GM23338 (cell line): ENCODE results near the gene SPTLC2. TPM values are rescaled to one million over a fixed set of nuclear protein-coding genes. Genes with fewer than 3 reads are reported as not detected.

ENCODE experiments used
- ATAC-seq: fragments of 200-7000 bp; cut with Tn5 transposase; 3 replicates; pipeline ENCODE4 v1.9.1; 2020
- DNase-seq: peaks from one replicate; pipeline ENCODE4 v3.0.0-alpha.2; 2015; ENCODE audit warnings: low spot score
- H2AFZ ChIP-seq: fragments of 200-600 bp; sonication (generic); 2 replicates; pipeline ENCODE4 v1.8.0; 2016; ENCODE audit warnings: antibody characterized with exemption, mild to moderate bottlenecking, moderate library complexity
- H3F3A ChIP-seq: fragments of 200-600 bp; sonication (generic); replicated peaks from 2 replicates; pipeline ENCODE4 v1.8.0; 2017; ENCODE audit warnings: antibody characterized with exemption, mixed run types, low read depth
- H3K27ac ChIP-seq: fragments of 200-600 bp; sonication (generic); 2 replicates; pipeline ENCODE4 v1.6.1; 2016; ENCODE audit warnings: low read depth
- H3K27me3 ChIP-seq: fragments of 200-600 bp; sonication (generic); 2 replicates; pipeline ENCODE4 v1.8.0; 2016; ENCODE audit warnings: mild to moderate bottlenecking, mixed run types, moderate library complexity; ENCODE audit not compliant: insufficient read depth
- H3K36me3 ChIP-seq: fragments of 200-600 bp; sonication (generic); 2 replicates; pipeline ENCODE4 v1.8.0; 2016; ENCODE audit warnings: mild to moderate bottlenecking; ENCODE audit not compliant: insufficient read depth
- H3K4me1 ChIP-seq: fragments of 200-600 bp; sonication (generic); 2 replicates; pipeline ENCODE4 v1.8.0; 2016; ENCODE audit warnings: mild to moderate bottlenecking, moderate library complexity; ENCODE audit not compliant: insufficient read depth
- H3K4me2 ChIP-seq: fragments of 200-600 bp; sonication (generic); 2 replicates; pipeline ENCODE4 v1.7.1; 2017; ENCODE audit warnings: mixed run types
- H3K4me3 ChIP-seq: fragments of 200-600 bp; sonication (generic); 2 replicates; pipeline ENCODE4 v1.6.1; 2016; ENCODE audit warnings: mixed run types
- H3K79me2 ChIP-seq: fragments of 200-600 bp; sonication (generic); replicated peaks from 2 replicates; pipeline ENCODE4 v1.8.0; 2017; ENCODE audit warnings: mild to moderate bottlenecking; ENCODE audit not compliant: insufficient read depth
- H3K9me2 ChIP-seq: fragments of 200-600 bp; sonication (generic); 2 replicates; pipeline ENCODE4 v1.8.0; 2017; ENCODE audit not compliant: insufficient read depth
- H4K20me1 ChIP-seq: fragments of 200-600 bp; sonication (generic); replicated peaks from 2 replicates; pipeline ENCODE4 v1.8.0; 2017; ENCODE audit warnings: mild to moderate bottlenecking; ENCODE audit not compliant: insufficient read depth
- H3K27ac Mint-ChIP-seq: 2 replicates; pipeline ENCODE4 v1.8.0; 2020; ENCODE audit warnings: inconsistent platforms, mild to moderate bottlenecking, moderate library complexity, mixed read lengths
- H3K27me3 Mint-ChIP-seq: 3 replicates; pipeline ENCODE4 v1.8.0; 2022; ENCODE audit warnings: low read depth, mild to moderate bottlenecking, moderate library complexity, mixed read lengths, inconsistent platforms; ENCODE audit not compliant: insufficient read depth, poor library complexity
- H3K36me3 Mint-ChIP-seq: 3 replicates; pipeline ENCODE4 v1.8.0; 2021; ENCODE audit warnings: low read depth, mild to moderate bottlenecking, inconsistent platforms, moderate library complexity, mixed read lengths
- H3K4me1 Mint-ChIP-seq: 3 replicates; pipeline ENCODE4 v1.8.0; 2020; ENCODE audit warnings: mild to moderate bottlenecking, inconsistent platforms, mixed read lengths
- H3K4me3 Mint-ChIP-seq: 3 replicates; pipeline ENCODE4 v1.8.0; 2021; ENCODE audit warnings: moderate library complexity, mild to moderate bottlenecking, inconsistent platforms, mixed read lengths
- H3K9me3 Mint-ChIP-seq: 3 replicates; pipeline ENCODE4 v1.8.0; 2020; ENCODE audit warnings: moderate library complexity, mild to moderate bottlenecking, inconsistent platforms, mixed read lengths
- CREB1 ChIP-seq: fragments of 250-450 bp; sonication (Bioruptor Pico); IDR thresholded peaks from 2 replicates; pipeline ENCODE4 v1.5.0; 2020; ENCODE audit warnings: low read depth, mild to moderate bottlenecking, moderate library complexity
- EZH2 ChIP-seq: fragments of 200-600 bp; sonication (generic); IDR thresholded peaks from one replicate; pipeline ENCODE4 v1.8.0; 2017; ENCODE audit warnings: antibody characterized with exemption, mild to moderate bottlenecking, low read depth; ENCODE audit not compliant: unreplicated experiment
- EZH2phosphoT487 ChIP-seq: fragments of 200-600 bp; sonication (generic); IDR thresholded peaks from one replicate; pipeline ENCODE4 v1.8.1; 2018; ENCODE audit warnings: antibody characterized with exemption; ENCODE audit not compliant: unreplicated experiment
- JUNB ChIP-seq: IDR thresholded peaks from one replicate; pipeline ENCODE4 v1.6.1; 2016; ENCODE audit warnings: antibody characterized with exemption; ENCODE audit not compliant: unreplicated experiment
- NANOG ChIP-seq: IDR thresholded peaks from 2 replicates; pipeline ENCODE4 v1.6.1; 2016; ENCODE audit warnings: antibody characterized with exemption, borderline replicate concordance
- POLR2AphosphoS5 ChIP-seq: IDR thresholded peaks from 2 replicates; pipeline ENCODE4 v1.6.1; 2016; ENCODE audit warnings: antibody characterized with exemption, low read depth
- STAT1 ChIP-seq: IDR thresholded peaks from one replicate; pipeline ENCODE4 v1.6.1; 2016; ENCODE audit warnings: antibody characterized with exemption; ENCODE audit not compliant: unreplicated experiment
- ZNF114 ChIP-seq: fragments of 250-450 bp; sonication (Bioruptor Pico); IDR thresholded peaks from 2 replicates; pipeline ENCODE4 v1.5.0; 2020; ENCODE audit warnings: mild to moderate bottlenecking, moderate library complexity
- ZNF331 ChIP-seq: fragments of 250-450 bp; sonication (Bioruptor Pico); IDR thresholded peaks from 2 replicates; pipeline ENCODE4 v1.5.0; 2020; ENCODE audit warnings: low read depth, mild to moderate bottlenecking, moderate library complexity
- polyA plus RNA-seq: library from polyadenylated mRNA; unstranded; fragments of >200 nt; fragmentation: Nextera tagmentation; extraction: Ambion mirVana; gene quantifications from 2 replicates; pipeline ENCODE4 v1.2.1, GENCODE V29; 2016
- total RNA-seq: library from RNA; depleted of rRNA; stranded (reverse); fragments of >200 nt; shearing (Covaris generic); gene quantifications from 2 replicates; pipeline ENCODE4 v1.2.3, GENCODE V29; 2014
- TF ChIP-seq, protein P1 (sequence below): fragments of 250-450 bp; sonication (Bioruptor Pico); IDR thresholded peaks from 2 replicates; pipeline ENCODE4 v1.5.0; 2020; ENCODE audit warnings: mild to moderate bottlenecking, moderate library complexity
- TF ChIP-seq, protein P2 (sequence below): IDR thresholded peaks from 2 replicates; pipeline ENCODE4 v1.6.1; 2016; ENCODE audit warnings: antibody characterized with exemption
- TF ChIP-seq, protein P3 (sequence below), 2 experiments: fragments of 200-600 bp in 1 of 2; sonication (generic) in 1 of 2; conservative IDR thresholded peaks; 2 replicates each; pipeline versions ENCODE4 v1.5.1 to v1.6.1; 2016 to 2017; ENCODE audit warnings: antibody characterized with exemption in 2 of 2, low read depth in 2 of 2, mild to moderate bottlenecking in 2 of 2, moderate library complexity in 1 of 2
- TF ChIP-seq, protein P4 (sequence below): IDR thresholded peaks from one replicate; pipeline ENCODE4 v1.6.1; 2018; ENCODE audit warnings: antibody characterized with exemption; ENCODE audit not compliant: unreplicated experiment

Gene SPTLC2
- total and polyA plus RNA-seq, 2 experiments from 2014 or later, result 22.3 to 38.9 TPM

DNA sequence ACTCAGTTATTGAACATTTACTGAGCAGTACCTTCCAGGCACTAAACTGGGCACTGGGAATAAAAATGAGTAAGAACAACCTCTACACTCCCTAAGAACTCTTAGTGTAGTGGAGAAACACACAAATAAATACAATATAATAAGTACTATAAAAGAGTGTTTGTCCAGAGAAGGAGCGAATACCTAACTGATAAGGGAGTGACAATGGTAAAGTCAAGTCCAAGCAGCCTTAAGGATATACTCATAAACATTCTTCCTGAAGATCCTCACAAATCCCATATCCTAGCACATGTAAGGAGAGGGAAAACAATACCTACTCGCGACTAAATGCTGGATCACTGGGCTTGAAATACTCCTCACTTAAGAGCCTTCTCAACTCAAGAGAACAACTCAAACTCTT lies 32.8 kb downstream of the SPTLC2 start:
- H3K36me3 Mint-ChIP-seq, result no peaks in the 10 kb centered on the region
- no peaks in the 10 kb centered on the region for H3K9me3 Mint-ChIP-seq
- peaks cover 87% of the 10 kb centered on the region for H3K79me2 ChIP-seq

More for the DNA sequence above, 32.8 kb downstream of the SPTLC2 start:
- Histone ChIP-seq H3K27me3 (no peaks in the 10 kb centered on the region), H3F3A (no peaks in the 10 kb centered on the region), H3K4me3 (no peak overlapping the region), H4K20me1 (peaks cover 29% of the 10 kb centered on the region), H3K36me3 (no peaks in the 10 kb centered on the region), H2AFZ (no peak overlapping the region), H3K4me2 (no peak overlapping the region), H3K4me1 (no peaks in the 10 kb centered on the region; the same call in 1 of the 2 replicates), H3K9me2 (no peaks in the 10 kb centered on the region), H3K27ac (no peak overlapping the region)
- DNase-seq (no peak), ATAC-seq (no peak)
- H3K4me1 Mint-ChIP-seq, result no peaks in the 10 kb centered on the region
- no peaks in the 10 kb centered on the region for H3K27me3 Mint-ChIP-seq
- no peak overlapping the region for H3K4me3 Mint-ChIP-seq
- TF ChIP-seq POLR2AphosphoS5, result no peak
- TF ChIP-seq, protein P1, sequence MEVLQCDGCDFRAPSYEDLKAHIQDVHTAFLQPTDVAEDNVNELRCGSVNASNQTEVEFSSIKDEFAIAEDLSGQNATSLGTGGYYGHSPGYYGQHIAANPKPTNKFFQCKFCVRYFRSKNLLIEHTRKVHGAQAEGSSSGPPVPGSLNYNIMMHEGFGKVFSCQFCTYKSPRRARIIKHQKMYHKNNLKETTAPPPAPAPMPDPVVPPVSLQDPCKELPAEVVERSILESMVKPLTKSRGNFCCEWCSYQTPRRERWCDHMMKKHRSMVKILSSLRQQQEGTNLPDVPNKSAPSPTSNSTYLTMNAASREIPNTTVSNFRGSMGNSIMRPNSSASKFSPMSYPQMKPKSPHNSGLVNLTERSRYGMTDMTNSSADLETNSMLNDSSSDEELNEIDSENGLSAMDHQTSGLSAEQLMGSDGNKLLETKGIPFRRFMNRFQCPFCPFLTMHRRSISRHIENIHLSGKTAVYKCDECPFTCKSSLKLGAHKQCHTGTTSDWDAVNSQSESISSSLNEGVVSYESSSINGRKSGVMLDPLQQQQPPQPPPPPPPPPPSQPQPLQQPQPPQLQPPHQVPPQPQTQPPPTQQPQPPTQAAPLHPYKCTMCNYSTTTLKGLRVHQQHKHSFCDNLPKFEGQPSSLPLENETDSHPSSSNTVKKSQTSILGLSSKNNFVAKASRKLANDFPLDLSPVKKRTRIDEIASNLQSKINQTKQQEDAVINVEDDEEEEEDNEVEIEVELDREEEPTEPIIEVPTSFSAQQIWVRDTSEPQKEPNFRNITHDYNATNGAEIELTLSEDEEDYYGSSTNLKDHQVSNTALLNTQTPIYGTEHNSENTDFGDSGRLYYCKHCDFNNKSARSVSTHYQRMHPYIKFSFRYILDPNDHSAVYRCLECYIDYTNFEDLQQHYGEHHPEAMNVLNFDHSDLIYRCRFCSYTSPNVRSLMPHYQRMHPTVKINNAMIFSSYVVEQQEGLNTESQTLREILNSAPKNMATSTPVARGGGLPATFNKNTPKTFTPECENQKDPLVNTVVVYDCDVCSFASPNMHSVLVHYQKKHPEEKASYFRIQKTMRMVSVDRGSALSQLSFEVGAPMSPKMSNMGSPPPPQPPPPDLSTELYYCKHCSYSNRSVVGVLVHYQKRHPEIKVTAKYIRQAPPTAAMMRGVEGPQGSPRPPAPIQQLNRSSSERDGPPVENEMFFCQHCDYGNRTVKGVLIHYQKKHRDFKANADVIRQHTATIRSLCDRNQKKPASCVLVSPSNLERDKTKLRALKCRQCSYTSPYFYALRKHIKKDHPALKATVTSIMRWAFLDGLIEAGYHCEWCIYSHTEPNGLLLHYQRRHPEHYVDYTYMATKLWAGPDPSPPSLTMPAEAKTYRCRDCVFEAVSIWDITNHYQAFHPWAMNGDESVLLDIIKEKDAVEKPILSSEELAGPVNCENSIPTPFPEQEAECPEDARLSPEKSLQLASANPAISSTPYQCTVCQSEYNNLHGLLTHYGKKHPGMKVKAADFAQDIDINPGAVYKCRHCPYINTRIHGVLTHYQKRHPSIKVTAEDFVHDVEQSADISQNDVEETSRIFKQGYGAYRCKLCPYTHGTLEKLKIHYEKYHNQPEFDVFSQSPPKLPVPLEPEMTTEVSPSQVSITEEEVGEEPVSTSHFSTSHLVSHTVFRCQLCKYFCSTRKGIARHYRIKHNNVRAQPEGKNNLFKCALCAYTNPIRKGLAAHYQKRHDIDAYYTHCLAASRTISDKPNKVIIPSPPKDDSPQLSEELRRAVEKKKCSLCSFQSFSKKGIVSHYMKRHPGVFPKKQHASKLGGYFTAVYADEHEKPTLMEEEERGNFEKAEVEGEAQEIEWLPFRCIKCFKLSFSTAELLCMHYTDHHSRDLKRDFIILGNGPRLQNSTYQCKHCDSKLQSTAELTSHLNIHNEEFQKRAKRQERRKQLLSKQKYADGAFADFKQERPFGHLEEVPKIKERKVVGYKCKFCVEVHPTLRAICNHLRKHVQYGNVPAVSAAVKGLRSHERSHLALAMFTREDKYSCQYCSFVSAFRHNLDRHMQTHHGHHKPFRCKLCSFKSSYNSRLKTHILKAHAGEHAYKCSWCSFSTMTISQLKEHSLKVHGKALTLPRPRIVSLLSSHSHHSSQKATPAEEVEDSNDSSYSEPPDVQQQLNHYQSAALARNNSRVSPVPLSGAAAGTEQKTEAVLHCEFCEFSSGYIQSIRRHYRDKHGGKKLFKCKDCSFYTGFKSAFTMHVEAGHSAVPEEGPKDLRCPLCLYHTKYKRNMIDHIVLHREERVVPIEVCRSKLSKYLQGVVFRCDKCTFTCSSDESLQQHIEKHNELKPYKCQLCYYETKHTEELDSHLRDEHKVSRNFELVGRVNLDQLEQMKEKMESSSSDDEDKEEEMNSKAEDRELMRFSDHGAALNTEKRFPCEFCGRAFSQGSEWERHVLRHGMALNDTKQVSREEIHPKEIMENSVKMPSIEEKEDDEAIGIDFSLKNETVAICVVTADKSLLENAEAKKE (CRISPR knock-in tag), result no peak
- TF ChIP-seq NANOG, result no peak
- no peak for TF ChIP-seq CREB1 (CRISPR knock-in tag)
- no peak for TF ChIP-seq ZNF114 (CRISPR knock-in tag)
- TF ChIP-seq EZH2phosphoT487, result no peak
- TF ChIP-seq, protein P2, sequence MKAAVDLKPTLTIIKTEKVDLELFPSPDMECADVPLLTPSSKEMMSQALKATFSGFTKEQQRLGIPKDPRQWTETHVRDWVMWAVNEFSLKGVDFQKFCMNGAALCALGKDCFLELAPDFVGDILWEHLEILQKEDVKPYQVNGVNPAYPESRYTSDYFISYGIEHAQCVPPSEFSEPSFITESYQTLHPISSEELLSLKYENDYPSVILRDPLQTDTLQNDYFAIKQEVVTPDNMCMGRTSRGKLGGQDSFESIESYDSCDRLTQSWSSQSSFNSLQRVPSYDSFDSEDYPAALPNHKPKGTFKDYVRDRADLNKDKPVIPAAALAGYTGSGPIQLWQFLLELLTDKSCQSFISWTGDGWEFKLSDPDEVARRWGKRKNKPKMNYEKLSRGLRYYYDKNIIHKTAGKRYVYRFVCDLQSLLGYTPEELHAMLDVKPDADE, result no peak
- TF ChIP-seq ZNF331 (CRISPR knock-in tag), result no peak
- TF ChIP-seq EZH2, result no peak
- no peak for TF ChIP-seq JUNB
- TF ChIP-seq, protein P3, sequence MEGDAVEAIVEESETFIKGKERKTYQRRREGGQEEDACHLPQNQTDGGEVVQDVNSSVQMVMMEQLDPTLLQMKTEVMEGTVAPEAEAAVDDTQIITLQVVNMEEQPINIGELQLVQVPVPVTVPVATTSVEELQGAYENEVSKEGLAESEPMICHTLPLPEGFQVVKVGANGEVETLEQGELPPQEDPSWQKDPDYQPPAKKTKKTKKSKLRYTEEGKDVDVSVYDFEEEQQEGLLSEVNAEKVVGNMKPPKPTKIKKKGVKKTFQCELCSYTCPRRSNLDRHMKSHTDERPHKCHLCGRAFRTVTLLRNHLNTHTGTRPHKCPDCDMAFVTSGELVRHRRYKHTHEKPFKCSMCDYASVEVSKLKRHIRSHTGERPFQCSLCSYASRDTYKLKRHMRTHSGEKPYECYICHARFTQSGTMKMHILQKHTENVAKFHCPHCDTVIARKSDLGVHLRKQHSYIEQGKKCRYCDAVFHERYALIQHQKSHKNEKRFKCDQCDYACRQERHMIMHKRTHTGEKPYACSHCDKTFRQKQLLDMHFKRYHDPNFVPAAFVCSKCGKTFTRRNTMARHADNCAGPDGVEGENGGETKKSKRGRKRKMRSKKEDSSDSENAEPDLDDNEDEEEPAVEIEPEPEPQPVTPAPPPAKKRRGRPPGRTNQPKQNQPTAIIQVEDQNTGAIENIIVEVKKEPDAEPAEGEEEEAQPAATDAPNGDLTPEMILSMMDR (conservative IDR thresholded peaks at IDR 0.05; ENCODE audit: low read depth in 2 of 2), result no peak
- no peak for TF ChIP-seq STAT1
- TF ChIP-seq, protein P4, sequence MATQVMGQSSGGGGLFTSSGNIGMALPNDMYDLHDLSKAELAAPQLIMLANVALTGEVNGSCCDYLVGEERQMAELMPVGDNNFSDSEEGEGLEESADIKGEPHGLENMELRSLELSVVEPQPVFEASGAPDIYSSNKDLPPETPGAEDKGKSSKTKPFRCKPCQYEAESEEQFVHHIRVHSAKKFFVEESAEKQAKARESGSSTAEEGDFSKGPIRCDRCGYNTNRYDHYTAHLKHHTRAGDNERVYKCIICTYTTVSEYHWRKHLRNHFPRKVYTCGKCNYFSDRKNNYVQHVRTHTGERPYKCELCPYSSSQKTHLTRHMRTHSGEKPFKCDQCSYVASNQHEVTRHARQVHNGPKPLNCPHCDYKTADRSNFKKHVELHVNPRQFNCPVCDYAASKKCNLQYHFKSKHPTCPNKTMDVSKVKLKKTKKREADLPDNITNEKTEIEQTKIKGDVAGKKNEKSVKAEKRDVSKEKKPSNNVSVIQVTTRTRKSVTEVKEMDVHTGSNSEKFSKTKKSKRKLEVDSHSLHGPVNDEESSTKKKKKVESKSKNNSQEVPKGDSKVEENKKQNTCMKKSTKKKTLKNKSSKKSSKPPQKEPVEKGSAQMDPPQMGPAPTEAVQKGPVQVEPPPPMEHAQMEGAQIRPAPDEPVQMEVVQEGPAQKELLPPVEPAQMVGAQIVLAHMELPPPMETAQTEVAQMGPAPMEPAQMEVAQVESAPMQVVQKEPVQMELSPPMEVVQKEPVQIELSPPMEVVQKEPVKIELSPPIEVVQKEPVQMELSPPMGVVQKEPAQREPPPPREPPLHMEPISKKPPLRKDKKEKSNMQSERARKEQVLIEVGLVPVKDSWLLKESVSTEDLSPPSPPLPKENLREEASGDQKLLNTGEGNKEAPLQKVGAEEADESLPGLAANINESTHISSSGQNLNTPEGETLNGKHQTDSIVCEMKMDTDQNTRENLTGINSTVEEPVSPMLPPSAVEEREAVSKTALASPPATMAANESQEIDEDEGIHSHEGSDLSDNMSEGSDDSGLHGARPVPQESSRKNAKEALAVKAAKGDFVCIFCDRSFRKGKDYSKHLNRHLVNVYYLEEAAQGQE, result no peak
- H3K27ac Mint-ChIP-seq, result no peak overlapping the region
